Endothelial cell of umbilical vein (primary cell): ENCODE results near the gene LRRK2. TPM values are rescaled to one million over a fixed set of nuclear protein-coding genes. Genes with fewer than 3 reads are reported as not detected.

Source experiments
- BruUV-seq: library from RNA; stranded (reverse); fragments of 400-500 nt; replicated peaks from 2 replicates; lab custom pipeline; 2021; lab: Mats Ljungman, UMichigan
- CTCF ChIA-PET: fragments of 300-600, 350-600 bp; sonication (Branson Sonifier 250); formaldehyde crosslinking; loops from one replicate; lab custom pipeline; 2021; ENCODE audit warnings: antibody characterized with exemption, inconsistent platforms; lab: Charles Lee
- POLR2A ChIA-PET: fragments of 300-600, 350-600 bp; sonication (Branson Sonifier 250); formaldehyde crosslinking; loops from one replicate; lab custom pipeline; 2021; ENCODE audit warnings: antibody characterized with exemption, inconsistent platforms; lab: Charles Lee
- DNase-seq: peaks from one replicate; pipeline ENCODE4 v3.0.0-alpha.2; 2011; ENCODE audit warnings: low read depth, low spot score
- FAIRE-seq: peaks from 2 replicates; lab custom pipeline; 2011; peaks lifted over from hg19 to GRCh38; lab: Jason Lieb, UNC
- H2AFZ ChIP-seq: 2 replicates; pipeline ENCODE4 v1.6.0; 2012; ENCODE audit warnings: low read depth, low read length, control low read depth, inconsistent platforms
- H3K27ac ChIP-seq: 2 replicates; pipeline ENCODE4 v1.5.1; 2011; ENCODE audit warnings: low read depth, mild to moderate bottlenecking, control low read depth, low read length, moderate library complexity; ENCODE audit not compliant: insufficient read depth
- H3K27me3 ChIP-seq, 2 experiments: 2 replicates each; pipeline versions ENCODE4 v1.6.0 to v1.6.1; 2011; ENCODE audit warnings: low read length in 2 of 2, mixed read lengths in 1 of 2; ENCODE audit not compliant: control insufficient read depth in 2 of 2, insufficient read depth in 2 of 2
- H3K36me3 ChIP-seq, 2 experiments: 2 replicates in 1 of 2; 3 replicates in 1 of 2; pipeline ENCODE4 v1.5.1; 2011; ENCODE audit warnings: low read length in 2 of 2, mild to moderate bottlenecking in 1 of 2, moderate library complexity in 1 of 2; ENCODE audit not compliant: control insufficient read depth in 2 of 2, insufficient read depth in 2 of 2; ENCODE audit errors: extremely low read depth in 1 of 2
- H3K4me1 ChIP-seq: 3 replicates; pipeline ENCODE4 v1.5.1; 2011; ENCODE audit warnings: mild to moderate bottlenecking, low read length; ENCODE audit not compliant: control insufficient read depth, insufficient read depth; ENCODE audit errors: extremely low read depth
- H3K4me2 ChIP-seq: 2 replicates; pipeline ENCODE4 v1.6.1; 2011; ENCODE audit warnings: low read length, control low read depth, mixed read lengths; ENCODE audit not compliant: insufficient read depth
- H3K4me3 ChIP-seq, 3 experiments: fragments of 200-600 bp in 1 of 3; sonication (generic), shearing (Covaris generic) in 1 of 3; replicated peaks in 1 of 3; 2 replicates each; pipeline ENCODE4 v1.5.1; 2011 to 2016; ENCODE audit warnings: control low read depth in 3 of 3, low read length in 3 of 3, mild to moderate bottlenecking in 2 of 3, inconsistent platforms in 1 of 3, low read depth in 1 of 3, moderate library complexity in 1 of 3; ENCODE audit not compliant: insufficient read depth in 1 of 3
- H3K79me2 ChIP-seq: 2 replicates; pipeline ENCODE4 v1.6.0; 2012; ENCODE audit warnings: low read length, inconsistent platforms; ENCODE audit not compliant: control insufficient read depth, insufficient read depth
- H3K9ac ChIP-seq: replicated peaks from 2 replicates; pipeline ENCODE3; 2011; ENCODE audit warnings: low read length, control low read depth; ENCODE audit not compliant: insufficient read depth; ENCODE audit errors: extremely low read depth
- H3K9me1 ChIP-seq: replicated peaks from 3 replicates; pipeline ENCODE4 v1.6.0; 2011; ENCODE audit warnings: mild to moderate bottlenecking, low read length; ENCODE audit not compliant: control insufficient read depth, insufficient read depth; ENCODE audit errors: extremely low read depth
- H3K9me3 ChIP-seq: replicated peaks from 2 replicates; pipeline ENCODE4 v1.5.1; 2012; ENCODE audit warnings: low read length, inconsistent platforms; ENCODE audit not compliant: control insufficient read depth, insufficient read depth
- H4K20me1 ChIP-seq: replicated peaks from 2 replicates; pipeline ENCODE3; 2011; ENCODE audit warnings: mild to moderate bottlenecking, low read length; ENCODE audit not compliant: control insufficient read depth, insufficient read depth; ENCODE audit errors: extremely low read depth
- EZH2 ChIP-seq: IDR thresholded peaks from 2 replicates; pipeline ENCODE4 v1.6.1; 2012; ENCODE audit warnings: borderline replicate concordance, low read depth, mild to moderate bottlenecking, moderate library complexity, low read length, inconsistent platforms; ENCODE audit not compliant: severe bottlenecking
- FOS ChIP-seq: IDR thresholded peaks from 2 replicates; pipeline ENCODE4 v1.6.1; 2011; ENCODE audit warnings: mild to moderate bottlenecking, low read length, moderate library complexity, borderline replicate concordance; ENCODE audit not compliant: insufficient read depth
- GATA2 ChIP-seq: IDR thresholded peaks from 2 replicates; pipeline ENCODE4 v1.7.0; 2011; ENCODE audit warnings: low read depth, mild to moderate bottlenecking, moderate library complexity, mixed read lengths, low read length; ENCODE audit not compliant: insufficient read length, insufficient read depth
- JUN ChIP-seq: IDR thresholded peaks from 2 replicates; pipeline ENCODE4 v1.6.1; 2011; ENCODE audit warnings: borderline replicate concordance, low read depth; ENCODE audit not compliant: insufficient read length, insufficient read depth
- MYC ChIP-seq: IDR thresholded peaks from one replicate; pipeline ENCODE4 v1.6.1; 2011; ENCODE audit warnings: mild to moderate bottlenecking, low read depth, low read length
- POLR2A ChIP-seq: IDR thresholded peaks from 2 replicates; pipeline ENCODE4 v1.6.1; 2012; ENCODE audit warnings: low read depth, mild to moderate bottlenecking, control low read depth, low read length
- POLR2AphosphoS5 ChIP-seq: IDR thresholded peaks from 2 replicates; pipeline ENCODE4 v1.6.1; 2012; ENCODE audit warnings: low read depth, mild to moderate bottlenecking, control low read depth, low read length, moderate library complexity; ENCODE audit not compliant: insufficient read depth
- dilution Hi-C: fragments of 300-500 bp; cut with MboI; formaldehyde crosslinking; loops from one replicate; pipeline ENCODE4 v1.15.0; 2019; ENCODE audit warnings: low sequenced_read_pairs; ENCODE audit not compliant: extremely low pct_ligation_motif_present
- intact Hi-C: fragments of 100-400 bp; cut with micrococcal nuclease; formaldehyde crosslinking; loops from one replicate; pipeline ENCODE4 v1.10.0; 2022
- polyA plus RNA-seq, 4 experiments: library from polyadenylated mRNA; depleted of rRNA in 3 of 4; stranded (reverse) in 3 of 4; unstranded in 1 of 4; fragments of >200 nt; gene quantifications; 2 replicates each; pipeline versions ENCODE4 v1.2.1 to v1.2.3, GENCODE V29; 2011 to 2012; ENCODE audit warnings: missing spikeins in 1 of 4
- total RNA-seq: library from RNA; stranded (reverse); gene quantifications from 2 replicates; pipeline ENCODE4 v1.2.3, GENCODE V29; 2021
- TF ChIP-seq, protein P1 (sequence below): IDR thresholded peaks from 2 replicates; pipeline ENCODE4 v1.6.1; 2011; ENCODE audit not compliant: insufficient read depth, insufficient read length
- TF ChIP-seq, protein P2 (sequence below), 2 donors: IDR thresholded peaks; 1 replicate in 1 of 2; 2 replicates in 1 of 2; pipeline ENCODE4 v1.5.1; 2011; ENCODE audit warnings: low read length in 2 of 2, mild to moderate bottlenecking in 2 of 2, moderate library complexity in 2 of 2, control low read depth in 1 of 2, inconsistent platforms in 1 of 2, low read depth in 1 of 2; ENCODE audit not compliant: insufficient read depth in 1 of 2; ENCODE audit errors: extremely low read depth in 1 of 2

The LRRK2 gene
- total and polyA plus RNA-seq, 2 donors (not counting 3 experiments of a cell fraction or from before 2014, with no cell fraction given), result 0.26 to 2.2 TPM

GRCh38 chr12:40208707-40209446 lies 15.9 kb upstream of the LRRK2 start:
- Histone ChIP-seq H3K4me3 (no peak overlapping the region), H3K4me2 (no peak overlapping the region), H4K20me1 (no peaks in the 10 kb centered on the region), H3K9ac (no peak overlapping the region), H3K27ac (no peak overlapping the region), H3K27me3 (no peaks in the 10 kb centered on the region), H3K36me3 (no peaks in the 10 kb centered on the region), H3K4me1 (no peaks in the 10 kb centered on the region), H3K79me2 (no peaks in the 10 kb centered on the region), H2AFZ (no peak overlapping the region), H3K9me1 (no peaks in the 10 kb centered on the region), H3K9me3 (no peaks in the 10 kb centered on the region)
- intact Hi-C loops, result no loop called here
- CTCF ChIA-PET, result interaction anchor here (1.2 to 1.5 kb wide), 2 partner anchors 9 to 16 kb away, joined by 3 to 4 read pairs; no protein-coding TSS in a partner anchor
- POLR2A ChIA-PET, result no interaction called here
- TF ChIP-seq FOS (no peak), EZH2 (no peak), JUN (no peak), MYC (no peak), POLR2AphosphoS5 (no peak), GATA2 (no peak), POLR2A (no peak)
- TF ChIP-seq, protein P1, sequence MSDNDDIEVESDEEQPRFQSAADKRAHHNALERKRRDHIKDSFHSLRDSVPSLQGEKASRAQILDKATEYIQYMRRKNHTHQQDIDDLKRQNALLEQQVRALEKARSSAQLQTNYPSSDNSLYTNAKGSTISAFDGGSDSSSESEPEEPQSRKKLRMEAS, result no peak
- TF ChIP-seq, protein P2, sequence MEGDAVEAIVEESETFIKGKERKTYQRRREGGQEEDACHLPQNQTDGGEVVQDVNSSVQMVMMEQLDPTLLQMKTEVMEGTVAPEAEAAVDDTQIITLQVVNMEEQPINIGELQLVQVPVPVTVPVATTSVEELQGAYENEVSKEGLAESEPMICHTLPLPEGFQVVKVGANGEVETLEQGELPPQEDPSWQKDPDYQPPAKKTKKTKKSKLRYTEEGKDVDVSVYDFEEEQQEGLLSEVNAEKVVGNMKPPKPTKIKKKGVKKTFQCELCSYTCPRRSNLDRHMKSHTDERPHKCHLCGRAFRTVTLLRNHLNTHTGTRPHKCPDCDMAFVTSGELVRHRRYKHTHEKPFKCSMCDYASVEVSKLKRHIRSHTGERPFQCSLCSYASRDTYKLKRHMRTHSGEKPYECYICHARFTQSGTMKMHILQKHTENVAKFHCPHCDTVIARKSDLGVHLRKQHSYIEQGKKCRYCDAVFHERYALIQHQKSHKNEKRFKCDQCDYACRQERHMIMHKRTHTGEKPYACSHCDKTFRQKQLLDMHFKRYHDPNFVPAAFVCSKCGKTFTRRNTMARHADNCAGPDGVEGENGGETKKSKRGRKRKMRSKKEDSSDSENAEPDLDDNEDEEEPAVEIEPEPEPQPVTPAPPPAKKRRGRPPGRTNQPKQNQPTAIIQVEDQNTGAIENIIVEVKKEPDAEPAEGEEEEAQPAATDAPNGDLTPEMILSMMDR (IDR thresholded peaks at IDR 0.05; ENCODE audit: extremely low read depth in 1 of 2, insufficient read depth in 1 of 2, low read depth in 1 of 2, low read length in 2 of 2), result no peak
- dilution Hi-C loops, result no loop called here
- no peak for FAIRE-seq
- no TSS peak for BruUV-seq
- no peak for DNase-seq
